ENCODE data around the gene FAM110A. TPM values are rescaled to one million over a fixed set of nuclear protein-coding genes. Genes with fewer than 3 reads are reported as not detected.

Gene FAM110A
- total and polyA plus RNA-seq, 9 of the 15 experiments (the other 6 are each of a cell fraction or from before 2014, with no cell fraction given): 0.73 to 15.5 (median 3.6) TPM

DNA sequence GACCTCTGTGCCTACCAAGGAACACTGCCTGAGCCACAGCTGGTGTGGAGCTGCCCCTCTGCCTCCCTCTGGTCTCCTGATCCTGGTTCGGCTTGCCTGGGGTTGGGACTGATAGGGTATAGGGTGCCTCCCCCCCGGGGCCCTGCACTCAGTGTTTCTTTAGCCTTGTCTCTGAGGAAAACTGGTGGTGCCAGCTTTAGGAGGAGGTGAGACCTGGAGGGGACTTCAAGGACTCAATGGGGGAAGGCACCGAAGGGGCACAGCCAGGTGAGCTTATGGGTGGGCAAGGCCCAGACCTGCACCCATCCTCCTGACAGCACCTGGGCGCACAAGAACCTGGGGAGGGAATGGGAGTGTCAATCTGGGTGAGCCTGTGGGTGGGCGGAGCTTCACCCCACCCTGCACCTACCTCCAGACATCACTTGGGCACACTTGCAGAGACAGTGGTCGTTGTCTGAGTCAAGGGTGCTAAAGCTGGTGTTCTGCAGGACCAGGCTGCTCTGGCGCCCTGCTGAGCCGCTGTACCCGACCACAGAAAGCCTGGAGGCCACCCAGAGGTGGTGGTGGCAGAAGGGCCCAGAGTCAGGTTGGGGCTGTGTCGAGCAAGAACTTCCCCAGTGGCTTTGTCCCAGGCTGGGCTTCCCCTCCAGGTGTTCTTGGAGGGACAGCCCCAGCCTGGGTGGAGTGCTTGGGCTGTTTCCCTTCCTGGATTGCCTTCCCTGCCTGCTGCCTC, 40.5 kb downstream of the FAM110A start:
- Histone ChIP-seq H3K4me1 (replicated peaks in 1 of 2; ENCODE audit: control insufficient read depth in 2 of 2, insufficient read depth in 2 of 2, low read length in 2 of 2) (no peaks in the 10 kb centered on the region), H2AFZ (ENCODE audit: low read depth, low read length) (no peak overlapping the region), H3K9me3 (replicated peaks; ENCODE audit: control insufficient read depth, insufficient read depth, low read depth, low read length) (no peaks in the 10 kb centered on the region), H3K9ac (ENCODE audit: insufficient read depth in 1 of 2, low read depth in 2 of 2, low read length in 2 of 2) (no peak overlapping the region), H4K20me1 (replicated peaks; ENCODE audit: control insufficient read depth, insufficient read depth, low read length) (no peaks in the 10 kb centered on the region), H3K4me3 (no peak overlapping the region), H3K36me3 (ENCODE audit: control insufficient read depth, insufficient read depth, low read length) (no peaks in the 10 kb centered on the region), H3K4me2 (ENCODE audit: insufficient read depth, low read length) (no peak overlapping the region), H3K27ac (ENCODE audit: extremely low read depth, low read depth, low read length) (no peak overlapping the region), H3K79me2 (ENCODE audit: control insufficient read depth, insufficient read depth, low read length) (no peaks in the 10 kb centered on the region), H3K9me1 (ENCODE audit: control insufficient read depth, insufficient read depth, low read length) (no peaks in the 10 kb centered on the region), H3K27me3 (ENCODE audit: control insufficient read depth in 2 of 2, insufficient read depth in 2 of 2, low read length in 2 of 2) (peaks cover 0 to 21% of the 10 kb centered on the region in 2 experiments; a peak in 2 of 5 replicates)
- FAIRE-seq (no peak), DNase-seq (ENCODE audit: extremely low read depth in 1 of 4, low spot score in 3 of 4) (no peak), ATAC-seq (no peak)
- POLR2A ChIA-PET: no interaction called here
- CTCF ChIA-PET (ENCODE audit: low intra/inter-chr PET ratio): no interaction called here
- BruUV-seq (replicated peaks): no TSS peak
- intact Hi-C loops (cut with micrococcal nuclease) (no loop called here), in situ Hi-C loops (cut with MboI) (no loop called here)
- TF ChIP-seq SLC30A9 (CRISPR knock-in tag; IDR thresholded peaks at IDR 0.05) (no peak), GTF2A2 (tag; IDR thresholded peaks at IDR 0.05) (no peak), HDAC1 (IDR thresholded peaks at IDR 0.05) (no peak), PHF8 (IDR thresholded peaks at IDR 0.05; ENCODE audit: borderline replicate concordance, low read length) (no peak), TCF7 (IDR thresholded peaks at IDR 0.05; ENCODE audit: borderline replicate concordance) (no peak), TCFL5 (CRISPR knock-in tag; conservative IDR thresholded peaks at IDR 0.05) (no peak), POLR2H (tag; IDR thresholded peaks at IDR 0.05; ENCODE audit: low read depth) (no peak), ZBED1 (IDR thresholded peaks at IDR 0.05) (no peak), HIVEP1 (CRISPR knock-in tag; IDR thresholded peaks at IDR 0.05) (no peak), EHMT2 (IDR thresholded peaks at IDR 0.05) (no peak), HNRNPL (IDR thresholded peaks at IDR 0.05; ENCODE audit: low read depth, low read length) (no peak), JUND (IDR thresholded peaks at IDR 0.05; ENCODE audit: borderline replicate concordance, low read depth, low read length) (no peak), JUND (tag; IDR thresholded peaks at IDR 0.05; ENCODE audit: borderline replicate concordance, low read depth, low read length) (no peak), TEAD4 (IDR thresholded peaks at IDR 0.05; ENCODE audit: low read length) (no peak), TEAD4 (CRISPR knock-in tag; IDR thresholded peaks at IDR 0.05; ENCODE audit: borderline replicate concordance) (no peak)
- TF ChIP-seq, protein P1, sequence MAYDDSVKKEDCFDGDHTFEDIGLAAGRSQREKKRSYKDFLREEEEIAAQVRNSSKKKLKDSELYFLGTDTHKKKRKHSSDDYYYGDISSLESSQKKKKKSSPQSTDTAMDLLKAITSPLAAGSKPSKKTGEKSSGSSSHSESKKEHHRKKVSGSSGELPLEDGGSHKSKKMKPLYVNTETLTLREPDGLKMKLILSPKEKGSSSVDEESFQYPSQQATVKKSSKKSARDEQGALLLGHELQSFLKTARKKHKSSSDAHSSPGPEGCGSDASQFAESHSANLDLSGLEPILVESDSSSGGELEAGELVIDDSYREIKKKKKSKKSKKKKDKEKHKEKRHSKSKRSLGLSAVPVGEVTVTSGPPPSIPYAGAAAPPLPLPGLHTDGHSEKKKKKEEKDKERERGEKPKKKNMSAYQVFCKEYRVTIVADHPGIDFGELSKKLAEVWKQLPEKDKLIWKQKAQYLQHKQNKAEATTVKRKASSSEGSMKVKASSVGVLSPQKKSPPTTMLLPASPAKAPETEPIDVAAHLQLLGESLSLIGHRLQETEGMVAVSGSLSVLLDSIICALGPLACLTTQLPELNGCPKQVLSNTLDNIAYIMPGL (CRISPR knock-in tag; IDR thresholded peaks at IDR 0.05): no peak
- WGBS (ENCODE audit: insufficient coverage, low coverage, missing lambda C conversion rate): 3% methylated on average over 6 of the region's 10 CpGs
